ENCODE measurements around the gene MAG. TPM values are rescaled to one million over a fixed set of nuclear protein-coding genes. Genes with fewer than 3 reads are reported as not detected.

MAG gene
- total RNA-seq, 2 donors from 2014 or later: 13.9 TPM; not detected in 1

DNA sequence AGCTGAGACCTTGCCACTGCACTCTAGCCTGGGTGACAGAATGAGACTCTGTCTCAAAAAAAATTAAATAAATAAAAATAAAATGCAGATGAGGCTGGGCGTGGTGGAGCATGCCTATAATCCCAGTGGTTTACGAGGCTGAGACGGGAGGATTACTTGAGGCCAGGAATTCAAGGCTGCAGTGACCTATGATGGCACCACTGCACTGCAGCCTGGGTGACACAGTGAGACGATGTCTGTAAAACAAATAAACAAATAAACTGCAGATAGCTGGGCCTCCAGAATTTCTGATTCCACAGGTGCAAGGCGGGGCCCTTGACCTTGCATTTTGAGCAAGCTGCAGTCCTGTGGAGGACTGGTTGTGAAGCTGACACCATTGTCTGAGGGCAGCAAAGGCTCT lies 3.1 kb upstream of the MAG start:
- intact Hi-C loops (cut with DNase I): no loop called here
- no peak for DNase-seq (ENCODE audit: low spot score)
- H3K27ac ChIP-seq: no peak overlapping the region
- no peak overlapping the region for H3K4me3 ChIP-seq
- H3K36me3 ChIP-seq: no peaks in the 10 kb centered on the region
- H3K9me3 ChIP-seq: no peaks in the 10 kb centered on the region
- H3K4me1 ChIP-seq (replicated peaks): no peaks in the 10 kb centered on the region
- 60% methylated on average over 5 of the region's 5 CpGs for WGBS
- no peaks in the 10 kb centered on the region for H3K27me3 ChIP-seq (replicated peaks; ENCODE audit: insufficient read depth)
- TF ChIP-seq CTCF (IDR thresholded peaks at IDR 0.05) (no peak), POLR2A (IDR thresholded peaks at IDR 0.05) (no peak), POLR2AphosphoS5 (IDR thresholded peaks at IDR 0.05) (no peak)

- Histone ChIP-seq H3K4me1 (replicated peaks) (no peaks in the 10 kb centered on the region), H3K9me3 (no peaks in the 10 kb centered on the region), H3K36me3 (no peaks in the 10 kb centered on the region), H3K4me3 (no peak overlapping the region), H3K27me3 (replicated peaks; ENCODE audit: insufficient read depth) (no peaks in the 10 kb centered on the region), H3K27ac (no peak overlapping the region)
- WGBS: 59% methylated on average over 20 of the region's 20 CpGs
- no peak for DNase-seq (ENCODE audit: low spot score)
- TF ChIP-seq POLR2A (IDR thresholded peaks at IDR 0.05) (no peak), POLR2AphosphoS5 (IDR thresholded peaks at IDR 0.05) (no peak), CTCF (IDR thresholded peaks at IDR 0.05) (no peak)
- intact Hi-C loops (cut with DNase I): no loop called here
These were observed 1.4 kb upstream of the MAG start for GRCh38 chr19:35290381-35291127.

- WGBS: 61% methylated on average over 6 of the region's 6 CpGs
- intact Hi-C loops (cut with DNase I): no loop called here
- no peaks in the 10 kb centered on the region for H3K36me3 ChIP-seq
- H3K27ac ChIP-seq: no peak overlapping the region
- no peaks in the 10 kb centered on the region for H3K27me3 ChIP-seq (replicated peaks; ENCODE audit: insufficient read depth)
- no peaks in the 10 kb centered on the region for H3K4me1 ChIP-seq (replicated peaks)
- no peak overlapping the region for H3K4me3 ChIP-seq
- no peaks in the 10 kb centered on the region for H3K9me3 ChIP-seq
- no peak for DNase-seq (ENCODE audit: low spot score)
- TF ChIP-seq CTCF (IDR thresholded peaks at IDR 0.05) (no peak), POLR2A (IDR thresholded peaks at IDR 0.05) (no peak), POLR2AphosphoS5 (IDR thresholded peaks at IDR 0.05) (no peak)
These were observed 702 bp upstream of the MAG start for GRCh38 chr19:35291259-35291658.

- DNase-seq (ENCODE audit: low spot score): no peak
- Histone ChIP-seq H3K36me3 (no peaks in the 10 kb centered on the region), H3K4me3 (no peak overlapping the region), H3K4me1 (replicated peaks) (no peaks in the 10 kb centered on the region), H3K27ac (no peak overlapping the region), H3K27me3 (replicated peaks; ENCODE audit: insufficient read depth) (no peaks in the 10 kb centered on the region), H3K9me3 (no peaks in the 10 kb centered on the region)
- intact Hi-C loops (cut with DNase I): no loop called here
- no peak for TF ChIP-seq POLR2AphosphoS5 (IDR thresholded peaks at IDR 0.05)
- TF ChIP-seq CTCF (IDR thresholded peaks at IDR 0.05): no peak
- TF ChIP-seq POLR2A (IDR thresholded peaks at IDR 0.05): no peak
- 57% methylated on average over 22 of the region's 23 CpGs for WGBS
These were observed 731 bp downstream of the MAG start for GRCh38 chr19:35292421-35293362.
